SK-N-SH treated with all-trans-retinoic acid at 6 μM for 48 hours (cell line): ENCODE results near the gene ABHD6.
"Not testable (repeated sequence)": the region's sequence is repeated elsewhere in the genome, so short reads cannot be mapped to it uniquely, and the experiment has no call there.

Source experiments
- ATAC-seq: fragments of 200-7000 bp; cut with Tn5 transposase; 3 replicates; pipeline ENCODE4 v1.9.1; 2020; ENCODE audit warnings: mild to moderate bottlenecking, moderate library complexity
- ARNTL ChIP-seq: fragments of 450-650 bp; formaldehyde crosslinking; IDR thresholded peaks from 2 replicates; pipeline ENCODE4 v1.5.0; 2020; ENCODE audit warnings: low read depth, mild to moderate bottlenecking, moderate library complexity, borderline replicate concordance
- BACH2 ChIP-seq: fragments of 250-450 bp; sonication (Bioruptor Pico); IDR thresholded peaks from 2 replicates; pipeline ENCODE4 v1.9.0; 2021; ENCODE audit warnings: mild to moderate bottlenecking, borderline replicate concordance
- CREB5 ChIP-seq: fragments of 250-450 bp; sonication (Bioruptor Pico); IDR thresholded peaks from 2 replicates; pipeline ENCODE4 v1.5.1; 2020; ENCODE audit warnings: low read depth, mild to moderate bottlenecking, moderate library complexity
- CSDC2 ChIP-seq: fragments of 250-450 bp; sonication (Bioruptor Pico); IDR thresholded peaks from 2 replicates; pipeline ENCODE4 v1.5.0; 2020; ENCODE audit warnings: mild to moderate bottlenecking, moderate library complexity
- ESRRG ChIP-seq: fragments of 250-450 bp; sonication (Bioruptor Pico); IDR thresholded peaks from 2 replicates; pipeline ENCODE4 v1.6.1; 2021; ENCODE audit warnings: mild to moderate bottlenecking
- GLIS3 ChIP-seq: fragments of 250-450 bp; sonication (Bioruptor Pico); IDR thresholded peaks from 2 replicates; pipeline ENCODE4 v1.5.0; 2020; ENCODE audit warnings: mild to moderate bottlenecking, moderate library complexity
- ISL1 ChIP-seq: fragments of 250-450 bp; sonication (Bioruptor Pico); IDR thresholded peaks from 2 replicates; pipeline ENCODE4 v2.1.2; 2022; ENCODE audit warnings: mild to moderate bottlenecking, moderate library complexity
- OSR1 ChIP-seq: fragments of 250-450 bp; sonication (Bioruptor Pico); IDR thresholded peaks from 2 replicates; pipeline ENCODE4 v1.8.0; 2022; ENCODE audit warnings: moderate library complexity, mild to moderate bottlenecking, inconsistent platforms
- PATZ1 ChIP-seq: fragments of 250-450 bp; sonication (Bioruptor Pico); IDR thresholded peaks from 2 replicates; pipeline ENCODE4 v1.8.0; 2020; ENCODE audit warnings: mild to moderate bottlenecking, moderate library complexity, borderline replicate concordance
- POU6F1 ChIP-seq: fragments of 250-450 bp; sonication (Bioruptor Pico); IDR thresholded peaks from 2 replicates; pipeline ENCODE4 v1.8.0; 2021; ENCODE audit warnings: low read depth, mild to moderate bottlenecking, moderate library complexity, borderline replicate concordance
- PPARA ChIP-seq: fragments of 250-450 bp; sonication (Bioruptor Pico); IDR thresholded peaks from 2 replicates; pipeline ENCODE4 v1.5.0; 2020; ENCODE audit warnings: mild to moderate bottlenecking, borderline replicate concordance
- RARB ChIP-seq: fragments of 250-450 bp; sonication (Bioruptor Pico); IDR thresholded peaks from 2 replicates; pipeline ENCODE4 v1.8.0; 2021; ENCODE audit warnings: mild to moderate bottlenecking, moderate library complexity
- SNAI2 ChIP-seq: fragments of 250-450 bp; sonication (Bioruptor Pico); IDR thresholded peaks from 2 replicates; pipeline ENCODE4 v1.5.0; 2020; ENCODE audit warnings: mild to moderate bottlenecking, moderate library complexity
- TCF4 ChIP-seq: fragments of 250-450 bp; sonication (Bioruptor Pico); IDR thresholded peaks from 2 replicates; pipeline ENCODE4 v1.8.0; 2021; ENCODE audit warnings: mild to moderate bottlenecking, moderate library complexity, borderline replicate concordance
- TOX ChIP-seq: fragments of 250-450 bp; sonication (Bioruptor Pico); IDR thresholded peaks from 2 replicates; pipeline ENCODE4 v1.8.0; 2021; ENCODE audit warnings: mild to moderate bottlenecking, moderate library complexity, borderline replicate concordance
- TSHZ2 ChIP-seq: fragments of 250-450 bp; sonication (Bioruptor Pico); IDR thresholded peaks from 2 replicates; pipeline ENCODE4 v1.5.0; 2020; ENCODE audit warnings: mild to moderate bottlenecking, moderate library complexity
- ZC3H10 ChIP-seq: fragments of 250-450 bp; sonication (Bioruptor Pico); IDR thresholded peaks from 2 replicates; pipeline ENCODE4 v1.5.1; 2021; ENCODE audit warnings: mild to moderate bottlenecking, moderate library complexity
- ZFP3 ChIP-seq: fragments of 250-450 bp; sonication (Bioruptor Pico); IDR thresholded peaks from 2 replicates; pipeline ENCODE4 v1.5.0; 2020; ENCODE audit warnings: mild to moderate bottlenecking, moderate library complexity
- ZFP30 ChIP-seq: fragments of 450-650 bp; formaldehyde crosslinking; IDR thresholded peaks from 2 replicates; pipeline ENCODE4 v1.5.0; 2022; ENCODE audit warnings: mild to moderate bottlenecking, moderate library complexity
- ZNF565 ChIP-seq: fragments of 450-650 bp; formaldehyde crosslinking; conservative IDR thresholded peaks from 2 replicates; pipeline ENCODE4 v1.5.0; 2020; ENCODE audit warnings: low read depth, mild to moderate bottlenecking, moderate library complexity
- ZNF70 ChIP-seq: fragments of 450-650 bp; formaldehyde crosslinking; IDR thresholded peaks from 2 replicates; pipeline ENCODE4 v1.5.0; 2020; ENCODE audit warnings: mild to moderate bottlenecking, moderate library complexity

The ABHD6 gene

GRCh38 chr3:58237941-58238681, 519 bp downstream of the ABHD6 start:
- ATAC-seq, result peak; percentile 70

GRCh38 chr3:58238830-58239229, 1.2 kb downstream of the ABHD6 start:
- no peak for TF ChIP-seq ZFP3 (CRISPR knock-in tag)
- no peak for ATAC-seq

More at GRCh38 chr3:58237941-58238681, 519 bp downstream of the ABHD6 start:
- TF ChIP-seq ZC3H10 (CRISPR knock-in tag), result no peak
- no peak for TF ChIP-seq BACH2 (CRISPR knock-in tag)
- no peak for TF ChIP-seq ESRRG (CRISPR knock-in tag)
- TF ChIP-seq CSDC2 (CRISPR knock-in tag), result no peak
- TF ChIP-seq ZNF70, result no peak
- TF ChIP-seq GLIS3 (CRISPR knock-in tag), result no peak
- TF ChIP-seq RARB (CRISPR knock-in tag), result no peak
- 0 out of 2 replicates have a peak, but pooled peaks have one; percentile 16 for TF ChIP-seq ARNTL (CRISPR knock-in tag)
- TF ChIP-seq TOX (CRISPR knock-in tag), result no peak
- TF ChIP-seq POU6F1 (CRISPR knock-in tag), result no peak
- 0 out of 2 replicates have a peak, but pooled peaks have one; percentile 10 for TF ChIP-seq ZFP3 (CRISPR knock-in tag)
- no peak for TF ChIP-seq OSR1
- no peak for TF ChIP-seq ISL1
- TF ChIP-seq, all 23 proteins: peak for 2

- no peak for ATAC-seq
- TF ChIP-seq BACH2 (CRISPR knock-in tag) (no peak), ZFP30 (CRISPR knock-in tag) (no peak), ESRRG (CRISPR knock-in tag) (no peak)
These were observed 3.9 kb downstream of the ABHD6 start for GRCh38 chr3:58241306-58242044.

GRCh38 chr3:58242340-58242739, 4.7 kb downstream of the ABHD6 start:
- no peak for ATAC-seq
- no peak for TF ChIP-seq OSR1
- no peak for TF ChIP-seq CSDC2 (CRISPR knock-in tag)
- no peak for TF ChIP-seq ZFP30 (CRISPR knock-in tag)
- TF ChIP-seq ZNF565 (CRISPR knock-in tag), result no peak
- no peak for TF ChIP-seq TOX (CRISPR knock-in tag)
- TF ChIP-seq PATZ1, result no peak
- TF ChIP-seq RARB (CRISPR knock-in tag), result no peak
- no peak for TF ChIP-seq CREB5 (CRISPR knock-in tag)
- no peak for TF ChIP-seq TSHZ2
- no peak for TF ChIP-seq GLIS3 (CRISPR knock-in tag)
- no peak for TF ChIP-seq PPARA
- no peak for TF ChIP-seq BACH2 (CRISPR knock-in tag)
- TF ChIP-seq TCF4 (CRISPR knock-in tag), result no peak
- no peak for TF ChIP-seq ISL1
- TF ChIP-seq SNAI2 (CRISPR knock-in tag), result no peak
- no peak for TF ChIP-seq ZFP3 (CRISPR knock-in tag)

GRCh38 chr3:58242860-58243259, 5.3 kb downstream of the ABHD6 start:
- ATAC-seq, result not testable (repeated sequence)
